Thoracic aorta (tissue), 2 donors: ENCODE measurements around the gene INPP5A. TPM values are rescaled to one million over a fixed set of nuclear protein-coding genes. Genes with fewer than 3 reads are reported as not detected.

Experiments used
- ATAC-seq: fragments of 150-250 bp; one replicate; pipeline ENCODE4 v1.8.0; 2017; ENCODE audit warnings: low read depth; ENCODE audit not compliant: insufficient number of reproducible peaks, low FRiP score
- DNase-seq: peaks from one replicate; pipeline ENCODE4 v3.0.0-alpha.2; 2020; ENCODE audit warnings: low spot score
- H3K27ac ChIP-seq, 2 donors: fragments of 200-600 bp; sonication (generic); 1 replicate in 1 of 2; 2 replicates in 1 of 2; pipeline ENCODE4 v1.5.1; 2016; ENCODE audit warnings: mild to moderate bottlenecking in 2 of 2, moderate library complexity in 2 of 2
- H3K27me3 ChIP-seq: fragments of 200-600 bp; sonication (generic); replicated peaks from 2 replicates; pipeline ENCODE4 v1.6.0; 2016; ENCODE audit warnings: mild to moderate bottlenecking; ENCODE audit not compliant: insufficient read depth
- H3K36me3 ChIP-seq: fragments of 200-600 bp; sonication (generic); one replicate; pipeline ENCODE4 v1.5.1; 2016
- H3K4me1 ChIP-seq, 2 donors: fragments of 200-600 bp; sonication (generic); 1 replicate in 1 of 2; 2 replicates in 1 of 2; pipeline versions ENCODE4 v1.5.1 to v1.6.0; 2016; ENCODE audit warnings: low read depth in 2 of 2, mild to moderate bottlenecking in 1 of 2; ENCODE audit not compliant: control insufficient read depth in 1 of 2
- H3K4me3 ChIP-seq: fragments of 200-600 bp; sonication (generic); 2 replicates; pipeline ENCODE4 v1.5.1; 2016; ENCODE audit warnings: mild to moderate bottlenecking
- H3K9me3 ChIP-seq: fragments of 200-600 bp; sonication (generic); 2 replicates; pipeline ENCODE4 v1.5.1; 2016
- CTCF ChIP-seq: fragments of 200-600 bp; sonication (generic); IDR thresholded peaks from one replicate; pipeline ENCODE4 v1.5.1; 2019; ENCODE audit warnings: antibody characterized with exemption
- total RNA-seq, 2 donors: library from RNA; depleted of rRNA; stranded (reverse); fragments of >200 nt; gene quantifications; one replicate each; pipeline versions ENCODE4 v1.1.0 to v1.2.3, GENCODE V29; 2016

INPP5A gene
- total RNA-seq, 2 donors from 2014 or later: 120 to 142 TPM

GRCh38 chr10:132643709-132644526 is 106.3 kb downstream of the INPP5A start:
- no peak for ATAC-seq
- Histone ChIP-seq H3K4me1 (no peaks in the 10 kb centered on the region), H3K36me3 (no peaks in the 10 kb centered on the region), H3K4me3 (no peak overlapping the region), H3K9me3 (no peaks in the 10 kb centered on the region), H3K27me3 (no peaks in the 10 kb centered on the region), H3K27ac (no peak overlapping the region)
- DNase-seq: no peak
- TF ChIP-seq CTCF: no peak

GRCh38 chr10:132644527-132645246 is 107.1 kb downstream of the INPP5A start:
- Histone ChIP-seq H3K27ac (no peak overlapping the region), H3K4me3 (no peak overlapping the region), H3K9me3 (no peaks in the 10 kb centered on the region), H3K4me1 (no peaks in the 10 kb centered on the region), H3K36me3 (peaks cover 2% of the 10 kb centered on the region), H3K27me3 (no peaks in the 10 kb centered on the region)
- no peak for DNase-seq
- no peak for TF ChIP-seq CTCF
- ATAC-seq: no peak

GRCh38 chr10:132645247-132645530 is 107.6 kb downstream of the INPP5A start:
- Histone ChIP-seq H3K27ac (no peak overlapping the region), H3K4me1 (no peaks in the 10 kb centered on the region), H3K9me3 (no peaks in the 10 kb centered on the region), H3K27me3 (no peaks in the 10 kb centered on the region), H3K36me3 (peaks cover 5% of the 10 kb centered on the region), H3K4me3 (no peak overlapping the region)
- DNase-seq: no peak
- TF ChIP-seq CTCF: no peak
- no peak for ATAC-seq

GRCh38 chr10:132645630-132646442 is 108.2 kb downstream of the INPP5A start:
- Histone ChIP-seq H3K27ac (no peak overlapping the region), H3K36me3 (peaks cover 11% of the 10 kb centered on the region), H3K9me3 (no peaks in the 10 kb centered on the region), H3K4me1 (no peaks in the 10 kb centered on the region), H3K27me3 (no peaks in the 10 kb centered on the region), H3K4me3 (no peak overlapping the region)
- DNase-seq (no peak), ATAC-seq (no peak)
- TF ChIP-seq CTCF: no peak
